B cell (primary cell): Measurements from ENCODE around the gene FOXI1.

ENCODE experiments used
- EZH2 ChIP-seq: IDR thresholded peaks from 2 replicates; pipeline ENCODE4 v1.6.1; 2012; ENCODE audit warnings: borderline replicate concordance, low read depth, mild to moderate bottlenecking, moderate library complexity, low read length; ENCODE audit not compliant: insufficient read depth, poor library complexity, severe bottlenecking
- TF ChIP-seq, protein P1 (sequence below): fragments of 200-600 bp; IDR thresholded peaks from one replicate; pipeline ENCODE4 v1.8.0; 2022; ENCODE audit warnings: antibody characterized with exemption, mild to moderate bottlenecking

DNA sequence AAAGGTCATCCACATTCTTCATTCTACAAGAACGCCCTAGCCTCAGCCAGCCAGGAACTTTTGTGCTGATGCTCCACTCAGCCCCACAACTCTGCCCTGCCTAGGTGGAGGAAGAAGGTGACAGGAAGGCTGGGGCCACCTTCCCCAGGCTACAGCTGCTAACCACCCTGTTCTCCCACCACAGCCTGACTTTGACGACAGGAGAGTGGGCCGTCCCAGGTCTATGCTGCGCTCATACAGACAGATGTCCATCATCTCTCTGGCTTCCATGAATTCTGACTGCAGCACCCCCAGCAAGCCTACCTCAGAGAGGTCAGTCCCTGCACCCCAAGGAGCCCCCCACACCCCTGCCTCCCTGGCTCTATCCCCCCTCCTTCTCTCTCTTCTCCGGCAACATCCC lies 28.2 kb upstream of the FOXI1 start:
- TF ChIP-seq, protein P1, sequence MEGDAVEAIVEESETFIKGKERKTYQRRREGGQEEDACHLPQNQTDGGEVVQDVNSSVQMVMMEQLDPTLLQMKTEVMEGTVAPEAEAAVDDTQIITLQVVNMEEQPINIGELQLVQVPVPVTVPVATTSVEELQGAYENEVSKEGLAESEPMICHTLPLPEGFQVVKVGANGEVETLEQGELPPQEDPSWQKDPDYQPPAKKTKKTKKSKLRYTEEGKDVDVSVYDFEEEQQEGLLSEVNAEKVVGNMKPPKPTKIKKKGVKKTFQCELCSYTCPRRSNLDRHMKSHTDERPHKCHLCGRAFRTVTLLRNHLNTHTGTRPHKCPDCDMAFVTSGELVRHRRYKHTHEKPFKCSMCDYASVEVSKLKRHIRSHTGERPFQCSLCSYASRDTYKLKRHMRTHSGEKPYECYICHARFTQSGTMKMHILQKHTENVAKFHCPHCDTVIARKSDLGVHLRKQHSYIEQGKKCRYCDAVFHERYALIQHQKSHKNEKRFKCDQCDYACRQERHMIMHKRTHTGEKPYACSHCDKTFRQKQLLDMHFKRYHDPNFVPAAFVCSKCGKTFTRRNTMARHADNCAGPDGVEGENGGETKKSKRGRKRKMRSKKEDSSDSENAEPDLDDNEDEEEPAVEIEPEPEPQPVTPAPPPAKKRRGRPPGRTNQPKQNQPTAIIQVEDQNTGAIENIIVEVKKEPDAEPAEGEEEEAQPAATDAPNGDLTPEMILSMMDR = no peak
- no peak for TF ChIP-seq EZH2
